ENCODE data around the gene CDK5RAP1.

GRCh38 chr20:33372993-33373441, 28.3 kb downstream of the CDK5RAP1 start:
- TF ChIP-seq CTCF (IDR thresholded peaks at IDR 0.05; ENCODE audit: insufficient read depth, low read length, poor library complexity, severe bottlenecking) (no peak), EZH2phosphoT487 (conservative IDR thresholded peaks at IDR 0.05; ENCODE audit: low read length) (no peak)

All from SU-DHL-6 (cell line).